CD4-positive, alpha-beta T cell (primary cell): ENCODE measurements around the gene CPM. TPM values are rescaled to one million over a fixed set of nuclear protein-coding genes. Genes with fewer than 3 reads are reported as not detected.

Experiments used
- ATAC-seq: fragments of 200-7000 bp; cut with Tn5 transposase; one replicate; pipeline ENCODE4 v1.10.0; 2022; ENCODE audit warnings: mild to moderate bottlenecking; ENCODE audit not compliant: poor library complexity
- CTCF ChIA-PET: fragments of 350-600 bp; sonication (Branson Sonifier 250); formaldehyde crosslinking; loops from one replicate; lab custom pipeline; 2021; ENCODE audit warnings: antibody characterized with exemption, inconsistent platforms; lab: Charles Lee
- POLR2A ChIA-PET: fragments of 350-600 bp; sonication (Branson Sonifier 250); formaldehyde crosslinking; loops from one replicate; lab custom pipeline; 2021; ENCODE audit warnings: antibody characterized with exemption, inconsistent platforms; lab: Charles Lee
- DNase-seq, 14 experiments: peaks; one replicate each; pipeline ENCODE4 v3.0.0-alpha.2; 2013 to 2020; ENCODE audit warnings: mixed read lengths in 2 of 14
- H3K27ac ChIP-seq, 2 donors: one replicate each; pipeline versions ENCODE4 v1.5.1 to v1.7.0; 2013; ENCODE audit warnings: low read length in 2 of 2, low read depth in 1 of 2, mild to moderate bottlenecking in 1 of 2
- H3K27me3 ChIP-seq, 2 experiments: 1 replicate in 1 of 2; 2 replicates in 1 of 2; pipeline versions ENCODE4 v1.6.1 to v1.7.0; 2013; ENCODE audit warnings: low read length in 2 of 2, control low read depth in 1 of 2, mild to moderate bottlenecking in 1 of 2, moderate library complexity in 1 of 2; ENCODE audit not compliant: insufficient read depth in 2 of 2, control insufficient read depth in 1 of 2
- H3K36me3 ChIP-seq: one replicate; pipeline ENCODE4 v1.6.1; 2013; ENCODE audit warnings: low read length, control low read depth; ENCODE audit not compliant: insufficient read depth
- H3K4me1 ChIP-seq: one replicate; pipeline ENCODE4 v1.6.1; 2013; ENCODE audit warnings: low read length, control low read depth; ENCODE audit not compliant: insufficient read depth
- H3K4me3 ChIP-seq: one replicate; pipeline ENCODE4 v1.5.1; 2013; ENCODE audit warnings: mild to moderate bottlenecking, low read length, moderate library complexity
- H3K9me3 ChIP-seq, 2 experiments: 1 replicate in 1 of 2; 2 replicates in 1 of 2; pipeline versions ENCODE4 v1.6.1 to v1.7.0; 2013; ENCODE audit warnings: low read length in 2 of 2, mild to moderate bottlenecking in 2 of 2, control low read depth in 1 of 2, moderate library complexity in 1 of 2; ENCODE audit not compliant: control insufficient read depth in 1 of 2, insufficient read depth in 1 of 2
- H3K27ac Mint-ChIP-seq: one replicate; pipeline ENCODE4 v1.8.0; 2020; ENCODE audit warnings: mixed read lengths
- H3K27me3 Mint-ChIP-seq: one replicate; pipeline ENCODE4 v1.8.0; 2021; ENCODE audit warnings: mixed read lengths
- H3K36me3 Mint-ChIP-seq: one replicate; pipeline ENCODE4 v1.8.0; 2021; ENCODE audit warnings: low read depth, mixed read lengths
- H3K4me1 Mint-ChIP-seq: one replicate; pipeline ENCODE4 v1.8.0; 2021; ENCODE audit warnings: low read depth, mixed read lengths
- H3K4me3 Mint-ChIP-seq: one replicate; pipeline ENCODE4 v1.8.0; 2020; ENCODE audit warnings: mild to moderate bottlenecking, mixed read lengths
- H3K9me3 Mint-ChIP-seq: one replicate; pipeline ENCODE4 v1.8.0; 2020; ENCODE audit warnings: mixed read lengths
- intact Hi-C, 2 experiments: fragments of 100-400 bp; cut with DNase I in 1 of 2; cut with micrococcal nuclease in 1 of 2; formaldehyde crosslinking; loops; one replicate each; pipeline versions ENCODE4 v1.15.1 to v1.9.0; 2023 to 2025; cut with DNase I, micrococcal nuclease
- total RNA-seq, 174 experiments: library from RNA in 2 of 174; stranded (reverse) in 2 of 174; gene quantifications; one replicate each; pipeline ENCODE4 v1.2.3 and lab custom pipeline; 2021 to 2026
- TF ChIP-seq, protein P1 (sequence below): fragments of 200-600 bp; IDR thresholded peaks from one replicate; pipeline ENCODE4 v1.8.0; 2022; ENCODE audit warnings: antibody characterized with exemption, mild to moderate bottlenecking

The CPM gene
- total RNA-seq, 2 experiments from 2014 or later, result 1.9 to 2.2 TPM

DNA sequence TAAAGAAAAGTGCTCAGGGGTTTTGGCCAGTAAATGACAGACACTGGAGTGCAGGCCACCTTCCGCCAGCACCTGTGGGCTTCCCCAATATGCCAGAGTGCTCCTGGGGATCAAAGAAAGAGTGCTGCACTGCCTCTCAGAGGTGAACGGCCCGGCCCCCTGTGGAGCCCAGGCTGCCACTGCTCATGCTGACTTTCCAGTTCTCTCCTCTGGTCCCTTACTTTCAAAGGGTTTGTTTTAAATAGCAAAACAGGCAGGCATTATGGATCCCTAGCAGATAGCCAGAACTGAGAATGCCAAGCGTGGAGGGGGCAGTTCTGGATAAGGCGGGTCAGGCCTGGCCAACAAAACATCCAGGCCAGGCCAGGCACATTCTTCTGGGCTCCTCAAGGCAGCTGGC, 65.4 kb downstream of the CPM start:
- ATAC-seq (no peak), DNase-seq (no peak)
- CTCF ChIA-PET, result no interaction called here
- TF ChIP-seq, protein P1, sequence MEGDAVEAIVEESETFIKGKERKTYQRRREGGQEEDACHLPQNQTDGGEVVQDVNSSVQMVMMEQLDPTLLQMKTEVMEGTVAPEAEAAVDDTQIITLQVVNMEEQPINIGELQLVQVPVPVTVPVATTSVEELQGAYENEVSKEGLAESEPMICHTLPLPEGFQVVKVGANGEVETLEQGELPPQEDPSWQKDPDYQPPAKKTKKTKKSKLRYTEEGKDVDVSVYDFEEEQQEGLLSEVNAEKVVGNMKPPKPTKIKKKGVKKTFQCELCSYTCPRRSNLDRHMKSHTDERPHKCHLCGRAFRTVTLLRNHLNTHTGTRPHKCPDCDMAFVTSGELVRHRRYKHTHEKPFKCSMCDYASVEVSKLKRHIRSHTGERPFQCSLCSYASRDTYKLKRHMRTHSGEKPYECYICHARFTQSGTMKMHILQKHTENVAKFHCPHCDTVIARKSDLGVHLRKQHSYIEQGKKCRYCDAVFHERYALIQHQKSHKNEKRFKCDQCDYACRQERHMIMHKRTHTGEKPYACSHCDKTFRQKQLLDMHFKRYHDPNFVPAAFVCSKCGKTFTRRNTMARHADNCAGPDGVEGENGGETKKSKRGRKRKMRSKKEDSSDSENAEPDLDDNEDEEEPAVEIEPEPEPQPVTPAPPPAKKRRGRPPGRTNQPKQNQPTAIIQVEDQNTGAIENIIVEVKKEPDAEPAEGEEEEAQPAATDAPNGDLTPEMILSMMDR, result no peak
- no peaks in the 10 kb centered on the region for H3K9me3 Mint-ChIP-seq
- peaks cover 0 to 2% of the 10 kb centered on the region in 2 experiments for H3K27me3 ChIP-seq
- H3K4me1 ChIP-seq, result no peaks in the 10 kb centered on the region
- intact Hi-C loops, result no loop called here
- no peak overlapping the region for H3K4me3 Mint-ChIP-seq
- no peaks in the 10 kb centered on the region for H3K36me3 Mint-ChIP-seq
- no peak overlapping the region for H3K4me3 ChIP-seq
- no peak overlapping the region for H3K27ac Mint-ChIP-seq
- H3K27ac ChIP-seq, result no peak overlapping the region
- no peaks in the 10 kb centered on the region for H3K9me3 ChIP-seq
- no peaks in the 10 kb centered on the region for H3K4me1 Mint-ChIP-seq
- no peaks in the 10 kb centered on the region for H3K27me3 Mint-ChIP-seq
- POLR2A ChIA-PET, result no interaction called here
- no peaks in the 10 kb centered on the region for H3K36me3 ChIP-seq

DNA sequence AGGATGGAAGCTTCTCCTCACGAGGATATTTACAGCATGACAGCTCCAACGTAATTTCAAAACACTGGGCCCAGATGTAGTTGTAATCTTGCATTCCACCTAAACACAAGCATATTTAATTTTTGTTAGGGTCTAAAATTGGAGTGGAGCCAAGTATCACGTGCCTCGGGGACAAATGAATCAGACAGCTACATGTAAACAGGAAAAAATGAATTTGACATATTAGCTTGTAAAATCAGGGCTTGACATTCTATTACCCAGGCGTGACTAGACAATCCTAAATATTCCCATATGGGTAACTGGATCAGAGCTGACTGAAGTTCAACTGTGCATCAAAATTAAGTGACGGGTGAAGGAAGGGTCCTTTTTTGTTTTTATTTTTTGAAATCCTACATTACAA, 66.0 kb downstream of the CPM start:
- Mint-ChIP-seq H3K27me3 (no peaks in the 10 kb centered on the region), H3K4me1 (no peaks in the 10 kb centered on the region), H3K36me3 (no peaks in the 10 kb centered on the region), H3K4me3 (no peak overlapping the region), H3K9me3 (no peaks in the 10 kb centered on the region), H3K27ac (no peak overlapping the region)
- H3K36me3 ChIP-seq, result no peaks in the 10 kb centered on the region
- TF ChIP-seq, protein P1, result no peak
- H3K4me3 ChIP-seq, result no peak overlapping the region
- CTCF ChIA-PET, result interaction anchor here (0.5 kb wide), 1 partner anchor 596 kb away, joined by 3 read pairs; no protein-coding TSS in a partner anchor
- H3K27ac ChIP-seq, result no peak overlapping the region
- H3K4me1 ChIP-seq, result no peaks in the 10 kb centered on the region
- intact Hi-C loops, result no loop called here
- ATAC-seq (no peak), DNase-seq (no peak)
- no peaks in the 10 kb centered on the region for H3K9me3 ChIP-seq
- H3K27me3 ChIP-seq, result peaks cover 0 to 2% of the 10 kb centered on the region in 2 experiments
- POLR2A ChIA-PET, result no interaction called here

DNA sequence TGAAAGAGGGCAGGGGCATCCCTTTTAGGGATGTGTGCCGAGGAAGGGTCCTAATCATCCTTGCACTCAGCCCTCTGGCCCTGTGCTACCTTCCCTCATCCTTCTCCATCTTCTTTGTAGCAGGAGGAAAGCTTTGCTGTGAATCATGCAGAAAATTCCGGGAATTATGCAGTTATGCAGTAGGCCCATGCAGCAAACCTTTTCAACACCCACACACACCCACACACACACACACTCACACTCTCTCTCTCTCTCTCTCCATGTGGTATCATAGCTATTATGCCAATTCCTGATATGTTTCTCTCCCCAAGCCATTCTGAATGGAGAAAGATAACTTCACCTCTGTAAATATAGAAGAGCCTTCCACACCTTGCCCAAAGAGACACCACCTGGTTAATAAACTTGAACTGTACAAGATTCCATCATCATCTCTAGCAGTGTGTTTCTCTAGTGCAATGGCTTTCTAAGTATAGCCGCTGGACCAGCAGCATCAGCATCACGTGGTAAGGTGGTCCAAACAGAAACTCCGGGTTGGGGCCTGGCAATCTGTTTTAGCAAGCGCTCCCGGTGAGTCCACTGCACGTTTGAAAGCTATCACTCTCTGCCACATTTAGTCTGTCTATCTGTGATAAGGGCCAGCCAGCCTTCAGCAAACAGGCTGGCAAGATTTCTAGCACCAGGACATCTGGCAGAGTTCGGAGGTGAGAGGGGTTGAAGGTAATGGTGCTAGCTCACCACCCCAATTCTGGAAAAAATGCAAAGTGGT, 67.4 kb downstream of the CPM start:
- intact Hi-C loops, result loop anchor here (2.0 kb wide), 2 partner anchors 203 to 205 kb away; no protein-coding TSS in a partner anchor

More for the DNA sequence above, 67.4 kb downstream of the CPM start:
- DNase-seq, result no peak
- Mint-ChIP-seq H3K4me1 (no peaks in the 10 kb centered on the region), H3K36me3 (no peaks in the 10 kb centered on the region), H3K4me3 (no peak overlapping the region), H3K27me3 (no peaks in the 10 kb centered on the region), H3K27ac (no peak overlapping the region), H3K9me3 (no peaks in the 10 kb centered on the region)
- H3K36me3 ChIP-seq, result no peaks in the 10 kb centered on the region
- no peaks in the 10 kb centered on the region for H3K9me3 ChIP-seq
- no peaks in the 10 kb centered on the region for H3K27me3 ChIP-seq
- H3K4me3 ChIP-seq, result no peak overlapping the region
- ChIA-PET CTCF (no interaction called here), POLR2A (no interaction called here)
- ATAC-seq, result no peak
- TF ChIP-seq, protein P1, result no peak
- no peak overlapping the region for H3K27ac ChIP-seq
- no peaks in the 10 kb centered on the region for H3K4me1 ChIP-seq
